Mammary epithelial cell (primary cell): ENCODE measurements around the gene PNKD.

Experiments used
- CTCF ChIP-seq, 2 donors: IDR thresholded peaks in 1 of 2; conservative IDR thresholded peaks in 1 of 2; 2 replicates each; pipeline ENCODE4 v1.5.1; 2011 to 2012; ENCODE audit warnings: inconsistent platforms in 2 of 2, low read length in 2 of 2, mild to moderate bottlenecking in 2 of 2, control low read depth in 1 of 2, low read depth in 1 of 2; ENCODE audit not compliant: insufficient read depth in 1 of 2; ENCODE audit errors: extremely low read depth in 1 of 2
- EZH2 ChIP-seq: IDR thresholded peaks from 2 replicates; pipeline ENCODE4 v1.6.1; 2012; ENCODE audit warnings: low read length, inconsistent platforms, borderline replicate concordance

GRCh38 chr2:218368150-218368528, 97.8 kb downstream of the PNKD start:
- TF ChIP-seq EZH2 (no peak), CTCF (conservative IDR thresholded peaks at IDR 0.05 in 1 of 2, IDR thresholded peaks at IDR 0.05 in 1 of 2; ENCODE audit: extremely low read depth in 1 of 2, insufficient read depth in 1 of 2, low read depth in 1 of 2, low read length in 2 of 2) (no peak)
